ENCODE results near the gene SLU7. TPM values are rescaled to one million over a fixed set of nuclear protein-coding genes. Genes with fewer than 3 reads are reported as not detected.

The SLU7 gene
- total RNA-seq, 2 experiments from 2014 or later: 99.9 to 106 TPM

- no peak overlapping the region for H3K4me3 ChIP-seq (ENCODE audit: low read length)
- no peak overlapping the region for H3K27ac Mint-ChIP-seq
- peaks cover 29 to 34% of the 10 kb centered on the region in 2 experiments for H3K27me3 ChIP-seq (ENCODE audit: control insufficient read depth in 1 of 2, insufficient read depth in 2 of 2, low read length in 2 of 2)
- no peaks in the 10 kb centered on the region for H3K36me3 Mint-ChIP-seq (ENCODE audit: low read depth)
- no peaks in the 10 kb centered on the region for H3K9me3 Mint-ChIP-seq
- H3K4me3 Mint-ChIP-seq: no peak overlapping the region
- H3K27ac ChIP-seq (ENCODE audit: low read depth in 1 of 2, low read length in 2 of 2): no peak overlapping the region
- ChIA-PET POLR2A (no interaction called here), CTCF (no interaction called here)
- H3K36me3 ChIP-seq (ENCODE audit: insufficient read depth, low read length): no peaks in the 10 kb centered on the region
- H3K9me3 ChIP-seq (ENCODE audit: control insufficient read depth in 1 of 2, insufficient read depth in 1 of 2, low read length in 2 of 2): peaks cover 0 to 4% of the 10 kb centered on the region in 2 experiments
- DNase-seq (no peak), ATAC-seq (ENCODE audit: poor library complexity) (no peak)
- H3K27me3 Mint-ChIP-seq: peaks cover 78% of the 10 kb centered on the region
- no peak for TF ChIP-seq CTCF (IDR thresholded peaks at IDR 0.05)
- intact Hi-C loops (cut with DNase I, micrococcal nuclease): no loop called here
- peaks cover 11% of the 10 kb centered on the region for H3K4me1 ChIP-seq (ENCODE audit: insufficient read depth, low read length)
- H3K4me1 Mint-ChIP-seq (ENCODE audit: low read depth): peaks cover 14% of the 10 kb centered on the region
Observed at GRCh38 chr5:160367885-160368284, 51.0 kb downstream of the SLU7 start.

- no peak for ATAC-seq (ENCODE audit: poor library complexity)
- ChIA-PET CTCF (no interaction called here), POLR2A (no interaction called here)
- H3K27me3 ChIP-seq (ENCODE audit: control insufficient read depth in 1 of 2, insufficient read depth in 2 of 2, low read length in 2 of 2): peaks cover 26 to 34% of the 10 kb centered on the region in 2 experiments
- Mint-ChIP-seq H3K4me3 (no peak overlapping the region), H3K9me3 (no peaks in the 10 kb centered on the region), H3K36me3 (ENCODE audit: low read depth) (no peaks in the 10 kb centered on the region), H3K4me1 (ENCODE audit: low read depth) (peaks cover 14% of the 10 kb centered on the region), H3K27me3 (peaks cover 79% of the 10 kb centered on the region), H3K27ac (no peak overlapping the region)
- intact Hi-C loops (cut with DNase I, micrococcal nuclease): no loop called here
- H3K36me3 ChIP-seq (ENCODE audit: insufficient read depth, low read length): no peaks in the 10 kb centered on the region
- no peak for TF ChIP-seq CTCF (IDR thresholded peaks at IDR 0.05)
- DNase-seq: no peak
- no peak overlapping the region for H3K27ac ChIP-seq (ENCODE audit: low read depth in 1 of 2, low read length in 2 of 2)
- peaks cover 11% of the 10 kb centered on the region for H3K4me1 ChIP-seq (ENCODE audit: insufficient read depth, low read length)
- no peak overlapping the region for H3K4me3 ChIP-seq (ENCODE audit: low read length)
- H3K9me3 ChIP-seq (ENCODE audit: control insufficient read depth in 1 of 2, insufficient read depth in 1 of 2, low read length in 2 of 2): peaks cover 0 to 4% of the 10 kb centered on the region in 2 experiments
Observed at GRCh38 chr5:160367261-160367660, 51.6 kb downstream of the SLU7 start.

GRCh38 chr5:160366230-160366629 lies 52.7 kb downstream of the SLU7 start:
- Histone ChIP-seq H3K9me3 (ENCODE audit: control insufficient read depth in 1 of 2, insufficient read depth in 1 of 2, low read length in 2 of 2) (peaks cover 0 to 4% of the 10 kb centered on the region in 2 experiments), H3K4me1 (ENCODE audit: insufficient read depth, low read length) (peaks cover 11% of the 10 kb centered on the region), H3K4me3 (ENCODE audit: low read length) (no peak overlapping the region), H3K36me3 (ENCODE audit: insufficient read depth, low read length) (no peaks in the 10 kb centered on the region), H3K27ac (ENCODE audit: low read depth in 1 of 2, low read length in 2 of 2) (no peak overlapping the region), H3K27me3 (ENCODE audit: control insufficient read depth in 1 of 2, insufficient read depth in 2 of 2, low read length in 2 of 2) (peaks cover 24 to 28% of the 10 kb centered on the region in 2 experiments)
- DNase-seq (no peak), ATAC-seq (ENCODE audit: poor library complexity) (no peak)
- no peaks in the 10 kb centered on the region for H3K36me3 Mint-ChIP-seq (ENCODE audit: low read depth)
- intact Hi-C loops (cut with DNase I, micrococcal nuclease): no loop called here
- no peak for TF ChIP-seq CTCF (IDR thresholded peaks at IDR 0.05)
- CTCF ChIA-PET: no interaction called here
- H3K4me1 Mint-ChIP-seq (ENCODE audit: low read depth): peaks cover 14% of the 10 kb centered on the region
- H3K27me3 Mint-ChIP-seq: peaks cover 75% of the 10 kb centered on the region
- H3K27ac Mint-ChIP-seq: no peak overlapping the region
- H3K9me3 Mint-ChIP-seq: no peaks in the 10 kb centered on the region
- POLR2A ChIA-PET: no interaction called here
- no peak overlapping the region for H3K4me3 Mint-ChIP-seq

Measured in CD4-positive, alpha-beta T cell (primary cell).